Testis (tissue), 2 donors: ENCODE results near the gene NETO2.

Experiments used
- POLR2A ChIP-seq: fragments of 450-650 bp; IDR thresholded peaks from one replicate; pipeline ENCODE4 v1.6.1; 2017; ENCODE audit warnings: antibody characterized with exemption, mild to moderate bottlenecking, moderate library complexity
- TF ChIP-seq, protein P1 (sequence below), 3 experiments: fragments of 450-650 bp in 2 of 3; fragments of 200-600 bp in 1 of 3; sonication (generic) in 1 of 3; IDR thresholded peaks; one replicate each; pipeline ENCODE4 v1.5.1; 2016 to 2019; ENCODE audit warnings: antibody characterized with exemption in 3 of 3, mild to moderate bottlenecking in 2 of 3, moderate library complexity in 1 of 3

DNA sequence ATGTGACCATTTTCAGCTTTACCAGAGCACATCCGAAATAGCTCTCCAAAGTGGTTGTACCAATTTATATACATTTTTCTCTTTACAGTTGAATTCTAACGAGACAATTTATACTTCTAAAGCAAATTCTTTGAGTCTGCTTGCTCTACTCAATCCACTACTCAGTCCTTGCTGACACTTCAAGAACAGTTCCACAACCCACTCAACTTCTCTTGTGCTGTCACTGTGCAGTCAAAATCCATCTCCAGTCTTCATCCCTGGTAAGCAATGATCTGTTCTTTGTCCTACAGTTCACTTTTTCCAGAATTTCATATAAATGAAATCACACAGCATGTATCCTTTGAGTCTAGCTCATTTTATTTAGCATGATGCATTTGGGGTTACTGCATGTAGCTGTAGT lies 30.6 kb downstream of the NETO2 start:
- TF ChIP-seq POLR2A: no peak
- TF ChIP-seq, protein P1, sequence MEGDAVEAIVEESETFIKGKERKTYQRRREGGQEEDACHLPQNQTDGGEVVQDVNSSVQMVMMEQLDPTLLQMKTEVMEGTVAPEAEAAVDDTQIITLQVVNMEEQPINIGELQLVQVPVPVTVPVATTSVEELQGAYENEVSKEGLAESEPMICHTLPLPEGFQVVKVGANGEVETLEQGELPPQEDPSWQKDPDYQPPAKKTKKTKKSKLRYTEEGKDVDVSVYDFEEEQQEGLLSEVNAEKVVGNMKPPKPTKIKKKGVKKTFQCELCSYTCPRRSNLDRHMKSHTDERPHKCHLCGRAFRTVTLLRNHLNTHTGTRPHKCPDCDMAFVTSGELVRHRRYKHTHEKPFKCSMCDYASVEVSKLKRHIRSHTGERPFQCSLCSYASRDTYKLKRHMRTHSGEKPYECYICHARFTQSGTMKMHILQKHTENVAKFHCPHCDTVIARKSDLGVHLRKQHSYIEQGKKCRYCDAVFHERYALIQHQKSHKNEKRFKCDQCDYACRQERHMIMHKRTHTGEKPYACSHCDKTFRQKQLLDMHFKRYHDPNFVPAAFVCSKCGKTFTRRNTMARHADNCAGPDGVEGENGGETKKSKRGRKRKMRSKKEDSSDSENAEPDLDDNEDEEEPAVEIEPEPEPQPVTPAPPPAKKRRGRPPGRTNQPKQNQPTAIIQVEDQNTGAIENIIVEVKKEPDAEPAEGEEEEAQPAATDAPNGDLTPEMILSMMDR (IDR thresholded peaks at IDR 0.05): no peak
